NCI-H345 (cell line): Measurements from ENCODE around the gene MYO1B.

Source experiments
- DNase-seq: peaks from one replicate; lab custom pipeline; 2025; lab: John Stamatoyannopoulos, UW

Gene MYO1B

DNA sequence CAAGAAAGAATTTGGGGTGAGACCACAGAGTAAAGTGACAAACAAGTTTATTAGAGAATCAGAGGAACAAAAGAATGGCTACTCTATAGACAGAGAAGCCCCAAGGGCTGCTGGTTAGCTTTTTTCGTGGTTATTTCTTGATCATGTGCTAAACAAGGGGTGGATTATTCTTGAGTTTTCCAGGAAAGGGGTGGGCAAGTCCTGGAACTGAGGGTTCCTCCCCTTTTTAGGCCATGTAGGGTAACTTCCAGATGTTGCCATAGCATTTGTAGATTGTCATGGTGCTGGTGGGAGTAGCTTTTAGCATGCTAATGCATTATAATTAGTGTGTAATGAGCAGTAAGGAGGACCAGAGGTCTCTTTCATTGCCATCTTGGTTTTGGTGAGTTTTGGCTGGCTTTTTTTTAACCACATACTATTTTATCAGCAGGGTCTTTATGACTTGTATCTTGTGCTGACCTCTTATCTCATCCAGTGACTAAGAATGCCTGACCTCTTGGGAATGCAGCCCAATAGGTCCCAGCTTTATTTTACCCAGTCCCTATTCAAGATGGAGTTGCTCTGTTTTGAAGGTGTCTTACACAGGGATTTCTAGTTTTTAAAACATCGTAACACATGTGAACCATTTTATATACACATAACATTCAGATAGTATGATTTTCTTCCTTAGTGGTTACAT is 77.8 kb downstream of the MYO1B start:
- DNase-seq = no peak

DNA sequence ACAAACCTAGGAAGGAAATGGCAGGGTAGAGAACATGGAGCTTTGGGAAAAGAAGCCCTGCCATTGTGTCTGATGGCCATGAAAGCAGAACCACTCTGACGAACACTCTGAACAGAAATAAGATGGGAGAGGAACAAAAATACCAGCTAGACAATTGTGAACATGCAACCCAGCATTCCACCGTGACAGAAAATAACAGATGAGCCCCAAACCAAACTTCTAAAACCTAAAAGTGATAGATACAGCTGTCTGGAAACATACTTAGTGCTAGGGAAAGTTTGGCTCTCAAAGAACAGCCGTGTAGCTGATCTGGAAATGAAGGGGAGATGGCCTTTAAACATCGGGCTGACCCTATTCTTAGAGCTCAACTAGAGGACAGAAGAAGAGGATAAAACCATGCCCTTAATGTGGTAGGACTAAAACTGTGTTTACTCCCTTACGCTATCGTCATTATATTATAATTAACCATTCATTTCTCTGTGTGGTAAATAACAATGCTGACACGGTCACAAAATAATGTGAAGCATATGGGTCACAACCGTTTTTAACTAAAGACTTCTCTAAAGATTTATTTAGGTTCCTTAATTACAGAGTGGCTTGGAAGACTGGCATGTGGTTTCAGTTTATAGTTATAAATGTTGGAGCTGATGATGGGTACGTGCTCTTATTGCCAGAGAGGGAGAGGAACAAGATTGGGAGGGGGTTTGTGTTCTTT is 80.6 kb downstream of the MYO1B start:
- DNase-seq = no peak

- DNase-seq = no peak
These were observed 82.3 kb downstream of the MYO1B start for GRCh38 chr2:191327484-191327883.

DNA sequence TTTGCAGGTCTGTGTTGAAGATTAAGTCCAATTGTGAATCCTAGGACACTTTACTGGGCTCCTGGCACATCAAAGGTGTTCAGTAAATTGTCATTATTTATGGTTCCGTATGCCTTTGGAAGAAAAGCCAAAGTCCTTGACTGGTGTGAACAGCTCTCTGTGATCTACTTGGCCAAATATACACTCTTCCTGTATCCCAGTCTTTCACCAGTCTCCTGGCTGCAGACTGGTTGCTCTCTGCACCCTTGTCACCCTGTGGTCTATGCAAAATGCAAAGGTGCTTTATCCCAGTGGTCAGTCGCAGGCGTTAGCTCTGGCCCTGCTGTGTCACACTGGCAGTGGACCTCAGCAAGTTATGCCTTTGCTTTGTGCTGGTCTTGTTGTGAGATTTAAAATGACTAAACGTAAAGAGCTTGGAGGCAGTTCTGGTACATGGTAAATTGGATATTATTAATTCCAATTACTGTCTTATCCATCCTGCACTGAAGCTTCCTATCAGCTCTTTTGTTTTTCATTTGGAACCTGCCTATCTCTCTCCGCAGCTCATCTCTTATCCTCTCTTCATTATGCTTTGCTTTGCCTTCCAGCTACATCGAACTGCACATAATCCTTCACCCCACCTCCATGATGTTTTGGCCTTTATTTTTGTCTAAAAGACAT is 83.1 kb downstream of the MYO1B start:
- no peak for DNase-seq

DNA sequence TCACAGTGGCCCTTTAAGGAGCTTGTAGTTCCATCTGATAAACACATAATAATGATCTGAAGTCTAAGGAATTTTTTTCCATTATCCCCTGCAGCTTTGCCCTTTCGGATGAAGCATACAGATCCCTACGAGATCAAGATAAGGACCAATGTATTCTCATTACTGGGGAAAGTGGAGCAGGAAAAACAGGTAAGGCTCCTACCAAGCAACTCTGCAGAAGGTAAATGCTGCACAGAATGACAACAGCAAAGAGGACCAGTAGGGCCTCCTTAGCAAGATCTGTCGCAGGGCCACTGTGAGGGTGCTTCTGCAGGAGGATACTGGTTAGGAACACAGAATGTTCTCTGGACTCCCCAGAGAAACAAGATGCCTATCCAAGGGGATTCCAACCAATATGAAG is 84.6 kb downstream of the MYO1B start:
- no peak for DNase-seq

DNA sequence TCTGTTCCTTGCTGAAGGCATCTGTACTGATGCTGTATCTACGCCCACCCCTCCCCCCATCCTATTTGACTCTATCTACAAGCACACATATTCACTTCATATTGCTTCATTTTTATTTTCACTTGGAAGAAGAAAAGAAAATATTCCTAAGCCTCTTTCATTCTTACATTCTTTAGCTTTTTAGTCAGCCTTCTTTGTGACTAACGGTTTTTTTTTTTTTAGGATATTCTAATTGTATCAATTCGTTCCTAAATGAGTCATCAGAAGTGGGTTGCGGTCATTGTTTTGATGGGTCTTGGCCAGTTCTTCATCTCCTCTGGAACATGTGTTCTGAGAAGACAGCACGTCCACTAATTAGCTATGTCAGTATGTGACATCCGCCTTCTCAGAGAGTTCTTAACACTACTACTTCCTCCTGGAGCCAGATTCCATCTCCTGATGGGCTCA is 88.7 kb downstream of the MYO1B start:
- DNase-seq = no peak

GRCh38 chr2:191335875-191336464 is 90.8 kb downstream of the MYO1B start:
- DNase-seq = no peak

DNA sequence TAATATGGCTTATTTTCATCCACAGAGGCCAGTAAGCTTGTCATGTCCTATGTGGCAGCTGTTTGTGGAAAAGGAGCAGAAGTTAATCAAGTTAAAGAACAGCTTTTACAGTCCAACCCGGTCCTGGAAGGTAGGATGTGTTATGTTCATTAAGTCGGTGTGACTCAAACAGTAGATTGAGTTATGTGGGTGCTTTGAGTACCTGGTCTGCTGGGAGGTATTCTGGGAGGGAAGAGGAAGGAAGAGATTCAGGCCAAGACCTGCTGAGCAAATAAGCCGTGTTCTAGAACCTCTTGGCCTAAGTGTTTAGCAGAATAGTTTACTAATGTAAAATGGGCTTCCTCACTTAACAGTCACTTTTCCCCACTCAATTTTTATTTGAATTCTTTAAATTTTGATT is 96.2 kb downstream of the MYO1B start:
- DNase-seq = no peak

GRCh38 chr2:191343796-191344338 is 98.7 kb downstream of the MYO1B start:
- no peak for DNase-seq

DNA sequence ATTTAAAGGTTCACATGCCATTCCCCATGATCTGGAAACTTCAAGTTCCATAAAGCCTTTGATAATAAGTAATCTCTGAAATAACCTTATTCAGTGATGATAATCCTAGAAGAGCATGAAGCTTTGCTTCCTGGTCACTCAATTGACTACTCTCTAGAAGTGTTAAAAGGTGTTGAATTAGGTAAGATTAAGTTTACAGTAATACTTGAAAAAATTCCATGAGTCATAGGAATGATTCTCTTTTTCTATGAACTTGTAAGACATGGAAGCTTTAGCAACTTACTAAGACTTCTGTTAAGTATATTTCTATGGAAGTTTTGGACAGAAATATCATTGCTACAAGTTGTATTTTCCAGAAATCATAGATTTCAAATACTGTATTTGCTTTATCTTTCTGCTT is 100.6 kb downstream of the MYO1B start:
- no peak for DNase-seq

DNA sequence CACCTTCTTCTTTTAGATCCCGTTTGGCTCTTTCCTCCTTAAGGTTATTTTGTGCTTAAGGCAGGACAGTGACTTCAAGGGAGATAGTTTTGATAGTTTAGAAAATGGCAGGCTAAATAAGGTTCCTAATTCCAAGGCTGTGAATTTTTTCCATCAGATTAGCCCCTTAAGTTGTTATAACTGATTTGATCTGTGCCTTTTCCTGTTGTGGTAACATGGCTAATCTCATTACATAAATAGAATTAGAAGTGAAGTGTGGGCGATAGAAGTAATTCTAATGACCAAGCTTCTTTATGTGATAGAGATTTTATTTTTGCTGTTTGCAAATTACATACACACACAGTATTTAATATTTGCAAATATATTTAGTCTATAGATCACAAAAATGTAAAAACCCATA is 102.0 kb downstream of the MYO1B start:
- DNase-seq = no peak

- DNase-seq = no peak
These were observed 102.7 kb downstream of the MYO1B start for GRCh38 chr2:191347881-191348280.

DNA sequence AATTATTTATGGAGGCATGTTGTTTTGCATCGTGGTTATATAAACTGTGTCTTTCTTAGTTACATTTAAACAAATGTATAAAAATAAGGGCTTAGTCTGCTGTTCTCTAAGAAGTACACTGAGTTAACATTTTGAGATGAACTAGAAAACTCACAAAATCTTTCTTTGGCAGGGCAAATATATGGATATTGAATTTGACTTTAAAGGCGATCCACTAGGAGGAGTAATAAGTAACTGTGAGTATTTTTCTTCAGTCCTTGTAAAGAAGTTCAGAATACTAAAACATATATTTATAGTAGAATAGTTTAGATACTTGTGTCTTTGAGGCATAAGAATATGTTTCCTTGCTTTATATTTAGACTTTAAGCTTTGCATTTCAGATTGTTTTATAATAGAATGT is 104.8 kb downstream of the MYO1B start:
- DNase-seq = no peak

DNA sequence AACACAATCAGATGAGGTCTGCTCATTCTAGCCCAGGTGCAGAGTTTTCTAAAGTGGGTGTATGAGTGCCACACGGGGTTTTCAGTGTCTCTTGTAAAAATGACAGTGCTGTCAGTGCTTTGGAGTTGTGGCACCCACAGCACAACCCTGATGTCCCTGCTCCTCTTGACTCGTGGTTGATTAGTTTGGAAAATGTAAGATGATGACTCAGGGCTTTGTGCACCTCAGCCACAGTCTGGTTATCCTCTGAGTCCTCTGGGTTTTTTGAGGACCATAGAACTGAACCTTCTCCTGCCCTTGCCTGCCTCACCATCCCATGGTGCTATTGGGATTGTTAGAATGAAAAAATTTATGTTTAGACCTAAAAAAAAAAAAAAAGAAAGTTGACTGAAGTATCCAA is 105.6 kb downstream of the MYO1B start:
- no peak for DNase-seq

DNA sequence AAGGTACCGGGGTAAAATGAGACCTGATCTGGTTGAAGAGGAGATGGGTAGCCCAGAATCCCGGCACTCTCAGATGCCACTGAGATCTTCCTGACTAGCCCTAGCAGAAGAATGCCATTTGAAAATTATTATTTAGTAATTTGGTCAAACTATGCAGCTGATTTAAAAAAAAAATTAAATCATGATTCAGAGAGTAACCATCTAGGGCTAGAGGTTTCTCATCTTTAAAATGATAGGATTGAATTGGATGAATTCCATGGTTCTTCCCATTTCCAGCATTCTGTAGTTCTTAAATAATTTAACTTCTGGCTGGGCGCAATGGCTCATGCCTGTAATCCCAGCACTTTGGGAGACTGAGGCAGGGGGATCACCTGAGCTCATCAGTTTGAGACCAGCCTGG is 106.1 kb downstream of the MYO1B start:
- DNase-seq = no peak

DNA sequence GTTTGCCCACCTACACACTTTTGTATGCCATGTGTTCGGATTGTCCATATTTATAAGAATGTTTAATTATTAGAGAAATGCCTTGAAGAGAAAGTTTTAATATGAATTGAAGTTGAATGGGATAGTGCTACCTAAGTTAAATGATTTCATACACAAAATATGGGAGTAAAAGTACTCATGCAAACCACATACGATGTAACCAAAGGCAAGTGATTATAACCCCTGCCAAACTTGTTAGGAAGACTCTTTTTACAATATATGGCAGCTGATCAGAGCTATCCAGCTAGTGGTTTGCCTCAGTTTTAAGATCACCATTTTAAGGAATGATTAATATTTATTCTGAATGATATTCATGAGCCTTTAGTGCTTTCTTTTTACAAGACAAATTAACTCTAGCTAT is 106.7 kb downstream of the MYO1B start:
- no peak for DNase-seq

GRCh38 chr2:191352536-191352935 is 107.3 kb downstream of the MYO1B start:
- DNase-seq = no peak

GRCh38 chr2:191355170-191355758 is 110.1 kb downstream of the MYO1B start:
- DNase-seq = no peak

- no peak for DNase-seq
These were observed 112.5 kb downstream of the MYO1B start for GRCh38 chr2:191357678-191358077.

GRCh38 chr2:191358325-191359025 is 113.3 kb downstream of the MYO1B start:
- no peak for DNase-seq

GRCh38 chr2:191359133-191359532 is 113.9 kb downstream of the MYO1B start:
- DNase-seq = no peak

DNA sequence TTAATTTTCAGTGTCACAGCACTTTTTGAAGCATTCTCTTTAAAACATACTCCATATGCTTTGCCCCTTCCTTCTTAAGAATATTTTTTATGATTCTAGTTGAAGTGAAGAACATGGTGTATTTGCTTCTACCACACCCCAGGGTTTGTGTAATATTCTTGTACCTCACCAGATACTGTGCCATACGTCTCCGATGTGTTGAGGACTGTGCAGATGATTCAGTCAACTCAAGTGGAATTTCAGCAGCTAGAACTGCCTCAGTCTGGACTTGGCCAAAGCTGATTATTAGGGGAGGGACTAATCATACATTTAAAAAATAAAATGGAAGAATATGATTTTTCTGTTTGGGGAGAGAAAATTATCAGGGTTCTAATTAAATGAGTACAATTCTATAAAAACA is 115.7 kb downstream of the MYO1B start:
- no peak for DNase-seq
